K562 (cell line): Measurements from ENCODE around the gene CYB5D1. TPM values are rescaled to one million over a fixed set of nuclear protein-coding genes. Genes with fewer than 3 reads are reported as not detected.
A peak's percentile ranks its signal among the peaks of the same experiment; 100 is the strongest.

ENCODE experiments used
- DEAF1 ChIP-seq: fragments of 450-650 bp; formaldehyde crosslinking; IDR thresholded peaks from 2 replicates; pipeline ENCODE4 v1.4.0; 2020; ENCODE audit warnings: mild to moderate bottlenecking, moderate library complexity
- ELK3 ChIP-seq: fragments of 450-650 bp; formaldehyde crosslinking; IDR thresholded peaks from 2 replicates; pipeline ENCODE4 v1.4.0; 2020; ENCODE audit warnings: mild to moderate bottlenecking
- FOXK1 ChIP-seq: sonication (generic); formaldehyde crosslinking; IDR thresholded peaks from 2 replicates; pipeline ENCODE4 v1.8.0; 2022; ENCODE audit warnings: missing genetic modification reagents, mild to moderate bottlenecking, borderline replicate concordance
- MGA ChIP-seq: fragments of 450-650 bp; IDR thresholded peaks from 2 replicates; pipeline ENCODE4 v1.6.1; 2016; ENCODE audit warnings: mild to moderate bottlenecking, moderate library complexity
- polyA plus RNA-seq, 8 experiments: library from polyadenylated mRNA; depleted of rRNA in 4 of 8; stranded (reverse) in 5 of 8; unstranded in 3 of 8; fragments of >200 nt; fragmentation: Nextera tagmentation in 2 of 8; fragmentation: Illumina TruSeq in 1 of 8; extraction: Ambion mirVana in 2 of 8; extraction: Trizol in 1 of 8; gene quantifications; 2 replicates each; pipeline versions ENCODE4 v1.2.1 to v1.2.3, GENCODE V29; 2011 to 2014; ENCODE audit warnings: inconsistent platforms in 1 of 8, missing spikeins in 1 of 8
- total RNA-seq, 7 experiments: library from RNA; depleted of rRNA in 6 of 7; stranded (reverse); fragments of >200 nt in 6 of 7; fragmentation: Illumina TruSeq in 2 of 7; extraction: Trizol in 2 of 7; gene quantifications; 2 replicates each; pipeline versions ENCODE4 v1.2.1 to v1.2.3, GENCODE V29; 2011 to 2021; ENCODE audit warnings: low replicate concordance in 1 of 7
- TF ChIP-seq, protein P1 (sequence below): sonication (generic); formaldehyde crosslinking; IDR thresholded peaks from 2 replicates; pipeline ENCODE4 v1.9.0; 2022; ENCODE audit warnings: mild to moderate bottlenecking, missing genetic modification reagents
- TF ChIP-seq, protein P2 (sequence below): fragments of 250-450 bp; sonication (Bioruptor Pico); IDR thresholded peaks from 2 replicates; pipeline ENCODE4 v1.8.0; 2021; ENCODE audit warnings: moderate library complexity, mild to moderate bottlenecking, inconsistent platforms

Gene CYB5D1
- total and polyA plus RNA-seq, 9 of the 15 experiments (the other 6 are each of a cell fraction or from before 2014, with no cell fraction given), result 2.4 to 7.9 (median 5.7) TPM

GRCh38 chr17:7897773-7898172 lies 40.0 kb downstream of the CYB5D1 start (continued):
- TF ChIP-seq MGA (peak; percentile 40), DEAF1 (CRISPR knock-in tag) (peak; percentile 73), FOXK1 (CRISPR knock-in tag) (no peak), ELK3 (no peak)
- TF ChIP-seq, protein P1, sequence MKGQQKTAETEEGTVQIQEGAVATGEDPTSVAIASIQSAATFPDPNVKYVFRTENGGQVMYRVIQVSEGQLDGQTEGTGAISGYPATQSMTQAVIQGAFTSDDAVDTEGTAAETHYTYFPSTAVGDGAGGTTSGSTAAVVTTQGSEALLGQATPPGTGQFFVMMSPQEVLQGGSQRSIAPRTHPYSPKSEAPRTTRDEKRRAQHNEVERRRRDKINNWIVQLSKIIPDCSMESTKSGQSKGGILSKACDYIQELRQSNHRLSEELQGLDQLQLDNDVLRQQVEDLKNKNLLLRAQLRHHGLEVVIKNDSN, result peak; percentile 48
- TF ChIP-seq, protein P2, sequence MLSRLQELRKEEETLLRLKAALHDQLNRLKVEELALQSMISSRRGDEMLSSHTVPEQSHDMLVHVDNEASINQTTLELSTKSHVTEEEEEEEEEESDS (CRISPR knock-in tag), result no peak
